ENCODE measurements around the gene ACOT12. TPM values are rescaled to one million over a fixed set of nuclear protein-coding genes. Genes with fewer than 3 reads are reported as not detected.

Gene ACOT12
- total and polyA plus RNA-seq, 2 donors (not counting 3 experiments of a cell fraction or from before 2014, with no cell fraction given): not detected

DNA sequence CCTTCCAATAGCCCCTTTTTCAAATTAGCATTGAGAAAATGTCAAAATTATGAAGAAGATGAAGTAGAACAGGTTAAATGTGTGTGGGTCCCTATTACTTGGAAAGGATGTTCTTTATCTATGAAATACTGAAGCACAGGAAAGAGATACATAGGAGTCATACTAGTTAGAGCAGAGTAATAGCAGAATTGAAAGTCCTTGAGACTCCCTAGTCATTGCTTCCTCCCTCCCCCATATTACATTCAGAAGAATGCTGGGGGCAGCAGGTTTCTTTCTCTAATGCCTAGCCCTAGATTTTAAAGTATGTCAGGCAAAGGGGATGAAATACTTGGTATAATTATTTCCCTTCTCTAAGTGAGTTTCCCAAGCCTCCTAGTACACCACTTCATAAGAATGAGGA, 88.1 kb downstream of the ACOT12 start:
- Histone ChIP-seq H3K79me2 (ENCODE audit: control insufficient read depth, insufficient read depth, low read length) (peaks cover 9% of the 10 kb centered on the region), H3K36me3 (ENCODE audit: control insufficient read depth in 2 of 2, extremely low read depth in 1 of 2, insufficient read depth in 2 of 2, low read length in 2 of 2) (peaks cover 0 to 4% of the 10 kb centered on the region in 2 experiments), H3K9me1 (replicated peaks; ENCODE audit: control insufficient read depth, extremely low read depth, insufficient read depth, low read length) (no peaks in the 10 kb centered on the region), H3K9ac (replicated peaks; ENCODE audit: extremely low read depth, insufficient read depth, low read length) (no peak overlapping the region), H3K9me3 (replicated peaks; ENCODE audit: control insufficient read depth, insufficient read depth, low read length) (no peaks in the 10 kb centered on the region), H3K4me2 (ENCODE audit: insufficient read depth, low read length) (no peak overlapping the region), H3K4me1 (ENCODE audit: control insufficient read depth, extremely low read depth, insufficient read depth, low read length) (peaks cover 3% of the 10 kb centered on the region), H3K27ac (ENCODE audit: insufficient read depth, low read depth, low read length) (no peak overlapping the region), H2AFZ (ENCODE audit: low read depth, low read length) (no peak overlapping the region), H4K20me1 (replicated peaks; ENCODE audit: control insufficient read depth, extremely low read depth, insufficient read depth, low read length) (no peaks in the 10 kb centered on the region), H3K27me3 (ENCODE audit: control insufficient read depth in 2 of 2, insufficient read depth in 2 of 2, low read length in 2 of 2) (no peaks in the 10 kb centered on the region), H3K4me3 (replicated peaks in 1 of 3; ENCODE audit: insufficient read depth in 1 of 3, low read depth in 1 of 3, low read length in 3 of 3) (no peak overlapping the region)
- POLR2A ChIA-PET: no interaction called here
- CTCF ChIA-PET: no interaction called here
- dilution Hi-C loops (cut with MboI; ENCODE audit: extremely low pct_ligation_motif_present, low sequenced_read_pairs) (no loop called here), intact Hi-C loops (cut with micrococcal nuclease) (loop anchor here (10.0 kb wide), 2 partner anchors 209 to 341 kb away; partner anchors contain the start of gene RASGRF2)
- no TSS peak for BruUV-seq (replicated peaks)
- FAIRE-seq: no peak
- TF ChIP-seq, protein P1, sequence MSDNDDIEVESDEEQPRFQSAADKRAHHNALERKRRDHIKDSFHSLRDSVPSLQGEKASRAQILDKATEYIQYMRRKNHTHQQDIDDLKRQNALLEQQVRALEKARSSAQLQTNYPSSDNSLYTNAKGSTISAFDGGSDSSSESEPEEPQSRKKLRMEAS (IDR thresholded peaks at IDR 0.05; ENCODE audit: insufficient read depth, insufficient read length): no peak
- TF ChIP-seq FOS (IDR thresholded peaks at IDR 0.05; ENCODE audit: borderline replicate concordance, insufficient read depth, low read length) (no peak), EZH2 (IDR thresholded peaks at IDR 0.05; ENCODE audit: borderline replicate concordance, low read depth, low read length, severe bottlenecking) (no peak), GATA2 (IDR thresholded peaks at IDR 0.05; ENCODE audit: insufficient read depth, insufficient read length, low read depth, low read length) (no peak), POLR2A (IDR thresholded peaks at IDR 0.05; ENCODE audit: low read depth, low read length) (no peak), MYC (IDR thresholded peaks at IDR 0.05; ENCODE audit: low read depth, low read length) (no peak), JUN (IDR thresholded peaks at IDR 0.05; ENCODE audit: borderline replicate concordance, insufficient read depth, insufficient read length, low read depth) (no peak), POLR2AphosphoS5 (IDR thresholded peaks at IDR 0.05; ENCODE audit: insufficient read depth, low read depth, low read length) (no peak)
- TF ChIP-seq, protein P2, sequence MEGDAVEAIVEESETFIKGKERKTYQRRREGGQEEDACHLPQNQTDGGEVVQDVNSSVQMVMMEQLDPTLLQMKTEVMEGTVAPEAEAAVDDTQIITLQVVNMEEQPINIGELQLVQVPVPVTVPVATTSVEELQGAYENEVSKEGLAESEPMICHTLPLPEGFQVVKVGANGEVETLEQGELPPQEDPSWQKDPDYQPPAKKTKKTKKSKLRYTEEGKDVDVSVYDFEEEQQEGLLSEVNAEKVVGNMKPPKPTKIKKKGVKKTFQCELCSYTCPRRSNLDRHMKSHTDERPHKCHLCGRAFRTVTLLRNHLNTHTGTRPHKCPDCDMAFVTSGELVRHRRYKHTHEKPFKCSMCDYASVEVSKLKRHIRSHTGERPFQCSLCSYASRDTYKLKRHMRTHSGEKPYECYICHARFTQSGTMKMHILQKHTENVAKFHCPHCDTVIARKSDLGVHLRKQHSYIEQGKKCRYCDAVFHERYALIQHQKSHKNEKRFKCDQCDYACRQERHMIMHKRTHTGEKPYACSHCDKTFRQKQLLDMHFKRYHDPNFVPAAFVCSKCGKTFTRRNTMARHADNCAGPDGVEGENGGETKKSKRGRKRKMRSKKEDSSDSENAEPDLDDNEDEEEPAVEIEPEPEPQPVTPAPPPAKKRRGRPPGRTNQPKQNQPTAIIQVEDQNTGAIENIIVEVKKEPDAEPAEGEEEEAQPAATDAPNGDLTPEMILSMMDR (IDR thresholded peaks at IDR 0.05; ENCODE audit: extremely low read depth in 1 of 2, insufficient read depth in 1 of 2, low read depth in 1 of 2, low read length in 2 of 2): no peak
- no peak for DNase-seq (ENCODE audit: low read depth, low spot score)
